ENCODE results near the gene SLC7A1. TPM values are rescaled to one million over a fixed set of nuclear protein-coding genes. Genes with fewer than 3 reads are reported as not detected.

Gene SLC7A1
- total and polyA plus RNA-seq, 2 experiments from 2014 or later: 23.0 to 74.7 TPM

- Mint-ChIP-seq H3K36me3 (ENCODE audit: low read depth) (no peaks in the 10 kb centered on the region), H3K9me3 (no peaks in the 10 kb centered on the region), H3K27me3 (ENCODE audit: insufficient read depth, low read depth, poor library complexity) (peaks cover 3% of the 10 kb centered on the region), H3K4me3 (no peak overlapping the region), H3K27ac (no peak overlapping the region), H3K4me1 (no peaks in the 10 kb centered on the region)
- no peaks in the 10 kb centered on the region for H3K79me2 ChIP-seq (replicated peaks; ENCODE audit: insufficient read depth)
- TF ChIP-seq ZNF462 (CRISPR knock-in tag; IDR thresholded peaks at IDR 0.05) (no peak), ZNF114 (CRISPR knock-in tag; IDR thresholded peaks at IDR 0.05) (no peak), CTCF (conservative IDR thresholded peaks at IDR 0.05; ENCODE audit: low read depth in 2 of 2) (no peak), EZH2 (IDR thresholded peaks at IDR 0.05; ENCODE audit: low read depth, unreplicated experiment) (no peak), REST (IDR thresholded peaks at IDR 0.05; ENCODE audit: unreplicated experiment) (no peak), ZNF331 (CRISPR knock-in tag; IDR thresholded peaks at IDR 0.05; ENCODE audit: low read depth) (no peak), JUNB (IDR thresholded peaks at IDR 0.05; ENCODE audit: unreplicated experiment) (no peak), CREB1 (CRISPR knock-in tag; IDR thresholded peaks at IDR 0.05; ENCODE audit: low read depth) (no peak), NANOG (IDR thresholded peaks at IDR 0.05; ENCODE audit: borderline replicate concordance) (no peak), POLR2AphosphoS5 (IDR thresholded peaks at IDR 0.05; ENCODE audit: low read depth) (no peak), STAT1 (IDR thresholded peaks at IDR 0.05; ENCODE audit: unreplicated experiment) (no peak), EZH2phosphoT487 (IDR thresholded peaks at IDR 0.05; ENCODE audit: unreplicated experiment) (no peak), ETS1 (IDR thresholded peaks at IDR 0.05) (no peak)
- no peaks in the 10 kb centered on the region for H3K4me1 ChIP-seq (ENCODE audit: insufficient read depth)
- H3K36me3 ChIP-seq (ENCODE audit: insufficient read depth): no peaks in the 10 kb centered on the region
- no peak overlapping the region for H3K4me2 ChIP-seq
- H2AFZ ChIP-seq: peak overlapping the region; percentile 78; the same call in 1 of the 2 replicates
- DNase-seq (ENCODE audit: low spot score): no peak
- H3K4me3 ChIP-seq: no peak overlapping the region
- ATAC-seq: no peak
- H4K20me1 ChIP-seq (replicated peaks; ENCODE audit: insufficient read depth): no peaks in the 10 kb centered on the region; the same call in 1 of the 2 replicates
- no peaks in the 10 kb centered on the region for H3K27me3 ChIP-seq (ENCODE audit: insufficient read depth)
- no peaks in the 10 kb centered on the region for H3F3A ChIP-seq (replicated peaks; ENCODE audit: low read depth)
- no peak overlapping the region for H3K27ac ChIP-seq (ENCODE audit: low read depth)
- H3K9me2 ChIP-seq (ENCODE audit: insufficient read depth): no peaks in the 10 kb centered on the region
These were observed 10.5 kb upstream of the SLC7A1 start for GRCh38 chr13:29605860-29606526.
